Mesenchymal stem cell (in vitro differentiated cells and primary cell): Measurements from ENCODE around the gene B3GNT9.
A peak's percentile ranks its signal among the peaks of the same experiment; 100 is the strongest.

Experiments used
- DNase-seq: peaks from one replicate; pipeline ENCODE4 v3.0.0-alpha.2; 2013
- H2AFZ ChIP-seq: one replicate; pipeline ENCODE4 v1.6.1; 2013; ENCODE audit warnings: low read depth, mild to moderate bottlenecking, control low read depth, inconsistent platforms, low read length, moderate library complexity
- H2AK5ac ChIP-seq: 2 replicates; pipeline ENCODE4 v1.6.1; 2013; ENCODE audit warnings: low read length, moderate library complexity, mild to moderate bottlenecking, inconsistent platforms; ENCODE audit not compliant: severe bottlenecking
- H2BK120ac ChIP-seq: one replicate; pipeline ENCODE4 v1.6.1; 2013; ENCODE audit warnings: low read depth, mild to moderate bottlenecking, inconsistent platforms, low read length, moderate library complexity
- H2BK12ac ChIP-seq, 2 experiments: one replicate each; pipeline ENCODE4 v1.6.1; 2013; ENCODE audit warnings: inconsistent platforms in 2 of 2, low read length in 2 of 2, mild to moderate bottlenecking in 2 of 2, moderate library complexity in 2 of 2, control low read depth in 1 of 2
- H2BK15ac ChIP-seq: one replicate; pipeline ENCODE4 v1.6.1; 2013; ENCODE audit warnings: mild to moderate bottlenecking, low read depth, inconsistent platforms; ENCODE audit not compliant: poor library complexity, severe bottlenecking
- H2BK5ac ChIP-seq: 2 replicates; pipeline ENCODE4 v1.6.1; 2013; ENCODE audit warnings: low read depth, mild to moderate bottlenecking, low read length, control low read depth, inconsistent platforms; ENCODE audit not compliant: poor library complexity, severe bottlenecking
- H3K14ac ChIP-seq, 2 experiments: one replicate each; pipeline ENCODE4 v1.6.1; 2013; ENCODE audit warnings: inconsistent platforms in 2 of 2, low read length in 2 of 2, control low read depth in 1 of 2, mild to moderate bottlenecking in 1 of 2, moderate library complexity in 1 of 2
- H3K18ac ChIP-seq, 2 experiments: one replicate each; pipeline ENCODE4 v1.6.1; 2013; ENCODE audit warnings: inconsistent platforms in 2 of 2, low read length in 2 of 2, control low read depth in 1 of 2, low read depth in 1 of 2, mild to moderate bottlenecking in 1 of 2
- H3K23ac ChIP-seq, 2 experiments: one replicate each; pipeline ENCODE4 v1.6.1; 2013; ENCODE audit warnings: inconsistent platforms in 2 of 2, low read length in 2 of 2, mild to moderate bottlenecking in 2 of 2, moderate library complexity in 2 of 2, control low read depth in 1 of 2
- H3K27ac ChIP-seq: 2 replicates; pipeline ENCODE4 v1.5.1; 2013; ENCODE audit warnings: mild to moderate bottlenecking, moderate library complexity, low read length, control low read depth, inconsistent platforms; ENCODE audit not compliant: poor library complexity, severe bottlenecking
- H3K27me3 ChIP-seq, 2 experiments: 2 replicates each; pipeline versions ENCODE4 v1.6.1 to v1.7.0; 2013; ENCODE audit warnings: low read length in 2 of 2, mild to moderate bottlenecking in 2 of 2, moderate library complexity in 2 of 2, control low read depth in 1 of 2, inconsistent platforms in 1 of 2; ENCODE audit not compliant: control insufficient read depth in 1 of 2, insufficient read depth in 1 of 2
- H3K36me3 ChIP-seq, 2 experiments: 2 replicates each; pipeline versions ENCODE4 v1.6.1 to v1.7.0; 2013; ENCODE audit warnings: low read length in 2 of 2, control low read depth in 1 of 2, inconsistent platforms in 1 of 2, low read depth in 1 of 2, mild to moderate bottlenecking in 1 of 2; ENCODE audit not compliant: insufficient read depth in 2 of 2, control insufficient read depth in 1 of 2
- H3K4ac ChIP-seq, 2 experiments: one replicate each; pipeline ENCODE4 v1.6.1; 2013; ENCODE audit warnings: inconsistent platforms in 2 of 2, low read length in 2 of 2, mild to moderate bottlenecking in 2 of 2, moderate library complexity in 2 of 2, control low read depth in 1 of 2, low read depth in 1 of 2
- H3K4me1 ChIP-seq: 2 replicates; pipeline ENCODE4 v1.6.1; 2013; ENCODE audit warnings: low read depth, low read length, control low read depth; ENCODE audit not compliant: control insufficient read depth, insufficient read depth
- H3K4me2 ChIP-seq: 2 replicates; pipeline ENCODE4 v1.6.1; 2013; ENCODE audit warnings: low read length, mild to moderate bottlenecking, inconsistent platforms; ENCODE audit not compliant: poor library complexity, severe bottlenecking
- H3K4me3 ChIP-seq, 2 experiments: 2 replicates each; pipeline versions ENCODE4 v1.5.1 to v1.7.0; 2013; ENCODE audit warnings: low read length in 2 of 2, mild to moderate bottlenecking in 2 of 2, control low read depth in 1 of 2, low read depth in 1 of 2; ENCODE audit not compliant: insufficient read depth in 1 of 2
- H3K79me1 ChIP-seq: replicated peaks from 2 replicates; pipeline ENCODE4 v1.6.1; 2013; ENCODE audit warnings: mild to moderate bottlenecking, control low read depth, low read length, inconsistent platforms; ENCODE audit not compliant: poor library complexity, severe bottlenecking
- H3K9ac ChIP-seq: 2 replicates; pipeline ENCODE4 v1.7.0; 2013; ENCODE audit warnings: mild to moderate bottlenecking, low read length, moderate library complexity
- H3K9me3 ChIP-seq: 2 replicates; pipeline ENCODE4 v1.7.0; 2013; ENCODE audit warnings: mild to moderate bottlenecking, low read length; ENCODE audit not compliant: control insufficient read depth
- H4K8ac ChIP-seq: one replicate; pipeline ENCODE4 v1.6.1; 2013; ENCODE audit warnings: inconsistent platforms, mild to moderate bottlenecking, low read length, moderate library complexity
- H4K91ac ChIP-seq: one replicate; pipeline ENCODE4 v1.6.1; 2013; ENCODE audit warnings: mild to moderate bottlenecking, low read length, inconsistent platforms
- WGBS: methylation state at CpG from one replicate; pipeline ENCODE4 v1.1.7; 2013; ENCODE audit warnings: mixed read lengths; 5-methylcytosine and 5-hydroxymethylcytosine counted together

Gene B3GNT9

DNA sequence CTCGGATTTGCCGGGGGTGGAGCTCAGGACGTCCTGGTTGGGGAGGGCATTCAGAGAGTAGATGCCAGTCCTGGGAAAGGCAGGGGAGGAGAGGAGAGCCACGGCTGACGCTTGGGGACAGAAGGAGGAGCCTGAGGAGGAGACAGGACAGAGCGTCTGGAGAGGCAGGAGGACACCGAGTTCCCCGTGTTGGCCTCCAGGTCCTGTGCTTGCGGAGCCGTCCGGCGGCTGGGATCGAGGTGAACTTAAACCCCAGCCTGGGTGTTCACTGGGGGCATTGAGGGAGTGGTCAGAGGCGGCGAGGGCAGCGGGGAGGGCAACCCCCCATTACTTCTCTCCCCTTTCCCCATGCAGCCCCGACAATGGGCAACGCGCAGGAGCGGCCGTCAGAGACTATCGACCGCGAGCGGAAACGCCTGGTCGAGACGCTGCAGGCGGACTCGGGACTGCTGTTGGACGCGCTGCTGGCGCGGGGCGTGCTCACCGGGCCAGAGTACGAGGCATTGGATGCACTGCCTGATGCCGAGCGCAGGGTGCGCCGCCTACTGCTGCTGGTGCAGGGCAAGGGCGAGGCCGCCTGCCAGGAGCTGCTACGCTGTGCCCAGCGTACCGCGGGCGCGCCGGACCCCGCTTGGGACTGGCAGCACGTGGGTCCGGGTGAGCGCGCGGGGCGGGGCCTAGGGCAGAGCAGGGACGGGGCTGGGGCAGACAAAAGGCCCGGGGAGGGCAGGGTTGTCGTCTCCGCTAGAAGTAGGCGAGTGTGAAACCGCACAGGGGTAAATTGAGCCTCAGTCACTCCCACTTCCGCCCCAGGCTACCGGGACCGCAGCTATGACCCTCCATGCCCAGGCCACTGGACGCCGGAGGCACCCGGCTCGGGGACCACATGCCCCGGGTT lies 23.3 kb upstream of the B3GNT9 start:
- peaks cover 43% of the 10 kb centered on the region for H3K4me1 ChIP-seq
- peak overlapping the region; percentile 60 for H2BK15ac ChIP-seq
- WGBS = 3% methylated on average over 62 of the region's 71 CpGs
- H4K91ac ChIP-seq = peak overlapping the region; percentile 75
- no peak overlapping the region for H3K23ac ChIP-seq
- peak overlapping the region; percentile 80 for H3K9ac ChIP-seq
- H2BK120ac ChIP-seq = peak overlapping the region; percentile 81
- H3K79me1 ChIP-seq = peaks cover 7% of the 10 kb centered on the region
- H3K18ac ChIP-seq = peak overlapping the region; percentile 67 to 92
- H3K4ac ChIP-seq = peak overlapping the region; percentile 40 to 69
- H4K8ac ChIP-seq = peak overlapping the region; percentile 83
- H3K4me2 ChIP-seq = peak overlapping the region; percentile 90
- peak overlapping the region in 1 of 2 experiments; percentile 45 for H2BK12ac ChIP-seq
- peak overlapping the region; percentile 40 for H3K27ac ChIP-seq
- DNase-seq = peak; percentile 90
- peak overlapping the region; percentile 58 to 82 for H3K4me3 ChIP-seq
- no peak overlapping the region for H2AK5ac ChIP-seq
- peak overlapping the region in 1 of 2 experiments; percentile 13 for H3K14ac ChIP-seq
- H3K36me3 ChIP-seq = peaks cover 0 to 19% of the 10 kb centered on the region in 2 experiments
- H3K9me3 ChIP-seq = no peaks in the 10 kb centered on the region
- peaks cover 0 to 1% of the 10 kb centered on the region in 2 experiments for H3K27me3 ChIP-seq
- peak overlapping the region; percentile 55 for H2AFZ ChIP-seq
- H2BK5ac ChIP-seq = no peak overlapping the region

GRCh38 chr16:67173323-67173722 lies 22.5 kb upstream of the B3GNT9 start:
- no peaks in the 10 kb centered on the region for H3K9me3 ChIP-seq
- H4K8ac ChIP-seq = peak overlapping the region; percentile 10
- no peak overlapping the region for H2BK120ac ChIP-seq
- H3K27me3 ChIP-seq = peaks cover 0 to 8% of the 10 kb centered on the region in 2 experiments
- peak overlapping the region; percentile 80 for H3K9ac ChIP-seq
- no peak for DNase-seq
- peak overlapping the region; percentile 90 for H3K4me2 ChIP-seq
- no peak overlapping the region for H2BK5ac ChIP-seq
- H3K23ac ChIP-seq = no peak overlapping the region
- H3K18ac ChIP-seq = peak overlapping the region in 1 of 2 experiments; percentile 67
- H2BK15ac ChIP-seq = no peak overlapping the region
- peak overlapping the region; percentile 10 for H3K27ac ChIP-seq
- peak overlapping the region; percentile 45 for H2AK5ac ChIP-seq
- H2BK12ac ChIP-seq = peak overlapping the region in 1 of 2 experiments; percentile 45
- H2AFZ ChIP-seq = peak overlapping the region; percentile 55
- H3K79me1 ChIP-seq = peaks cover 9% of the 10 kb centered on the region
- H3K14ac ChIP-seq = peak overlapping the region in 1 of 2 experiments; percentile 18
- peaks cover 43% of the 10 kb centered on the region for H3K4me1 ChIP-seq
- 85% methylated on average over 1 of the region's 1 CpG for whole genome bisulfite sequencing
- no peak overlapping the region for H4K91ac ChIP-seq
- H3K36me3 ChIP-seq = peaks cover 0 to 19% of the 10 kb centered on the region in 2 experiments
- H3K4me3 ChIP-seq = peak overlapping the region in 1 of 2 experiments; percentile 82
- peak overlapping the region in 1 of 2 experiments; percentile 69 for H3K4ac ChIP-seq

DNA sequence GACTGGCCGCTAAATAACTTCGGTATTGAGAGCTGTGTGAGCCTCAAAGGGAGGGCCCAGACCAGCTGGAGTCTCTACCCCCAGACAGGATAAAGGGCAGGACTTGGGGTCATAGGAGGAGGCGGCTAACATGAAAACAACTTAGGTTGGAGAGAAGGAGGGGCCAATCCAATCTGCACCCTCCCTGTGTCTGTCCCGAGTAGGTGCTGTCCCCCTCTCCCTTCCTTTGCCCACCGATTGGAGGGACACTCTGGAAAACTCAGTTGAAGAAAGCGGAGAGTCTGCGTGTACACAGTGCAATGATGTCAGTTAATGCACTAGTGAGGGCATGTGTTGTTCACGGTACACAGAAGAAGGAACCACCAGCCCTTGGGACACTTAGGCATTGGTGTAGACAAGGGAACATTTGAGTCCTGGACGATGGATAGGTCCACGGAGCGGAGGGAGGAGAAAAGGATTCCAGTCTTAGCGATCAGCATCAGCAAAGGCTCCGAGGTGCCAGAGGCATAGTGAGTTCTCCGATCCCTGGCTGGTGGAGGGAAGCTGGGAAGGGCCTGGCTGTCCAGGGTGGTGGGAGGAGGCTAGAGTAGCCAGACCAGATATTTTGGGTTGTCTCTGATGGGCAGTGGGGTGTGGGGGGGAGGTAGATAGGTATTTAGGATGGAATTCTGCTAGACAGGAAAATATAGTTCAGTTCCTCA lies 20.3 kb upstream of the B3GNT9 start:
- Histone ChIP-seq H3K23ac (no peak overlapping the region), H3K9ac (peak overlapping the region; percentile 82), H3K4me2 (peak overlapping the region; percentile 60)

More for the DNA sequence above, 20.3 kb upstream of the B3GNT9 start:
- 48% methylated on average over 14 of the region's 14 CpGs for WGBS
- Histone ChIP-seq H3K14ac (peak overlapping the region in 1 of 2 experiments; percentile 69), H3K4me3 (peak overlapping the region; percentile 42 to 69), H2BK12ac (peak overlapping the region; percentile 56 to 75), H2BK5ac (no peak overlapping the region), H3K4ac (peak overlapping the region; percentile 94 to 97), H4K8ac (peak overlapping the region; percentile 87), H2AK5ac (peak overlapping the region; percentile 3), H3K4me1 (peaks cover 36% of the 10 kb centered on the region), H3K18ac (peak overlapping the region; percentile 93), H4K91ac (peak overlapping the region; percentile 93), H2AFZ (no peak overlapping the region), H2BK120ac (peak overlapping the region; percentile 93), H3K36me3 (peaks cover 0 to 14% of the 10 kb centered on the region in 2 experiments), H2BK15ac (peak overlapping the region; percentile 89), H3K79me1 (peaks cover 6% of the 10 kb centered on the region), H3K27ac (peak overlapping the region; percentile 74), H3K9me3 (no peaks in the 10 kb centered on the region), H3K27me3 (peaks cover 6 to 30% of the 10 kb centered on the region in 2 experiments)
- peak; percentile 70 for DNase-seq
